Measurements from ENCODE around the gene EXD1.

EXD1 gene

GRCh38 chr15:41231422-41232226, 1.1 kb upstream of the EXD1 start:
- peak; percentile 6 for DNase-seq

- no peak for DNase-seq
Measured at GRCh38 chr15:41230345-41230649, 260 bp downstream of the EXD1 start.

GRCh38 chr15:41219381-41219780, 11.2 kb downstream of the EXD1 start:
- no peak for DNase-seq

DNA sequence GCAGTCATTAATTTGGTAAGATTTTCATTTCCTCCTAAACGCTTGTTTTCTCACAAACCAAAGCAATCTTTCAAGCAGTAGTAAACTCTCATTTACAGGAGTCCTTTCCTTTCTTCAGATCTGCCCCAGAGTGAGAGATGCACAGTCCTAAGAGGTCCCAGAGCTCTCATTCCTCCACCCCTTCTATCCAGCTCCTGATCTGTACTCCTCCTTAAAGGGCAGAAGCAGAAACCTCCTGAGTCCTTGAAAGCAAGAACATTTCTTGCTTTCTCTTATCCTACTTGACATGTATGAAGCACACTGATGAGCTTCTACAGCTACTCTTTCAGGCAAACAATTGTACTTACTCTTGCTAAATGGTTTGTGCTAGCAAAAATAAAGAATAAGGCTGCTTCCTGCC, 11.7 kb downstream of the EXD1 start:
- no peak for DNase-seq

DNA sequence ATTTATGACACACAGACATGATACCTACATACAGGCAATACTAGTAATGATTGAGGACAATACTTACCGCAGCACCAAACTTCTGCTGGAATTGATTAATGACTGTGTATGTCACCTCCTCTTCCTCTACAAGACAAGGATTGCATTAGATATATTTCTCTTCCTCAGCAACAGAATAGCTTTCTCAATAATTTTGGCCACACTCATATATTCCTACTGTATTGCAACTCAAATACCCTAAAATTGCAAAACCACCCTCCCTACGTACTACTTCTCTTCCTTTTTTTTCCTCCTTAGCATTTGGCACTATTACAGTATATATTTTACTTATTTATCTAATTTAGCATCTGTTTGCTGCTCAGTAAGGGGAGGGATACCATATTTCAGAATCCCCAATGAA, 14.8 kb downstream of the EXD1 start:
- DNase-seq, result peak; percentile 70 to 96

DNA sequence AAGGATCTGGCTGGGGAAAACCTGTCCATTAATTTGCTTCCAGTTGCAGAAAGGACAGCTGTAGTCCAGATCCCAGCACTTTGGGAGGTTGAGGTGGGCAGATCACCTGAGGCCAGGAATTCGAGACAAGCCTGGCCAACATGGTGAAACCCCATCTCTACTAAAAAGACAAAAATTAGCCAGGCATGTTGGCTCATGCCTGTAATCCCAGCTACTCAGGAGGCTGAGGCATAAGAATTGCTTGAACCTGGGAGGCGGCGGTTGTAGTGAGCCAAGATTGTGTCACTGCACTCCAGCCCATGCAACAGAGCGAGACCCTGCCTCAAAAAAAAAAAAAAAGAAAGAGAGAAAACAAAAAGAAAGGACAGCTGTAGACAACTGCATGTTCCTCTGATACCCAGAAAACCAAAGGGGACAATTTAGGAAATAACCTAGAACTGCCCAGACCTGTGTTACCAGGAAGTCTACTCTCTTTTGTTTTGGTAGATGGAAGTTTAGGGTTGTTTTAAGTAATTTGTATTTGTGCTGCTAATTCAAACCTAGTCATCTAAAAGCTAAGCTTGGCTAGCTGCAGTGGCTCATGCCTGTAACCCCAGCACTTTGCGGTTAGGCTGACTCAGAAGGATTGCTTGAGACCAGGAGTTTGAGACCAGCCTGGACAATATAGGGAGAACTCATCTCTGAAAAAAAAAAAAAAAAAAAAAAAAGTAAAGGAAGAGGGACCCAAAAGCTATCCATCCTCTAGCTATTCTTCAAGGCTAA, 22.7 kb downstream of the EXD1 start:
- DNase-seq, result no peak

DNA sequence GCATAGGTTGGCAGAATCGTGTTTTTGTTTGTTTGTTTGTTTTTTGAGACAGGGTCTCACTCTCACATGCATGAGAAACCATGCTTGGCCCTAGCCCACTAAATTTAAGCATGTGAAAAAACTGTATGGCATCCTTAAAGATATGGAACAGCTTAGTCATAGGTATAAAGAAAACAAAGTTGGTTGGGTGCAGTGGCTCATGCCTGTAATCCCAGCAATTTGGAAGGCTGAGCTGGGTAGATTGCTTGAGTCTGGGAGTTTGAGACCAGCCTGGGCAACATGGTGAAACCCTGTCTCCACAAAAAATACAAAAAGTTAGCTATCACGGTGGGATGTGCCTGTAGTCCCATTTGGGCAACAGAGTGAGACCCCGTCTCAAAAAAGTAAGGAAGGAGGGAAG, 25.2 kb downstream of the EXD1 start:
- DNase-seq, result no peak

- no peak for DNase-seq
Measured at GRCh38 chr15:41203395-41203794, 27.2 kb downstream of the EXD1 start.

GRCh38 chr15:41199470-41199869, 31.1 kb downstream of the EXD1 start:
- DNase-seq, result no peak

GRCh38 chr15:41194444-41194843, 36.1 kb downstream of the EXD1 start:
- DNase-seq, result no peak

- no peak for DNase-seq
Measured at GRCh38 chr15:41183581-41183980, 47.0 kb downstream of the EXD1 start.

DNA sequence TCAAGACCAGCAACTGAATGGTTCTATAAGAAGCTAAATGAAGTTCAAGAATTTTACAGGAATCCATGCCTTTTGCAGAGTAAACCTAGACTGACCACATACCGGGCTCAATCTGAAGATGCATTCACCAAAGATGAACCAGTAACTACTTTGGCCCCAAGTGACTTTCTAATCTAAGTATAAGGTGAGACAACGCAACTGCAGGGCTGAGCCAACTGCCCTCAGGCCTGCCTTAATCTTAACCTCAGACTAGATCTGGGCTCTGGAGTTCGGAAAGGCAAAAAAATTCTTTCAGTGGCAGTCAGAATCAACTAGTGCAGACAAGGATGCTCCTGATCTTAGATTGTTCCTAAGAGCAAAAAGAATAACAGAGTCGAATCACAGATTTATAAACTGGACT, 48.3 kb downstream of the EXD1 start:
- DNase-seq, result no peak

DNA sequence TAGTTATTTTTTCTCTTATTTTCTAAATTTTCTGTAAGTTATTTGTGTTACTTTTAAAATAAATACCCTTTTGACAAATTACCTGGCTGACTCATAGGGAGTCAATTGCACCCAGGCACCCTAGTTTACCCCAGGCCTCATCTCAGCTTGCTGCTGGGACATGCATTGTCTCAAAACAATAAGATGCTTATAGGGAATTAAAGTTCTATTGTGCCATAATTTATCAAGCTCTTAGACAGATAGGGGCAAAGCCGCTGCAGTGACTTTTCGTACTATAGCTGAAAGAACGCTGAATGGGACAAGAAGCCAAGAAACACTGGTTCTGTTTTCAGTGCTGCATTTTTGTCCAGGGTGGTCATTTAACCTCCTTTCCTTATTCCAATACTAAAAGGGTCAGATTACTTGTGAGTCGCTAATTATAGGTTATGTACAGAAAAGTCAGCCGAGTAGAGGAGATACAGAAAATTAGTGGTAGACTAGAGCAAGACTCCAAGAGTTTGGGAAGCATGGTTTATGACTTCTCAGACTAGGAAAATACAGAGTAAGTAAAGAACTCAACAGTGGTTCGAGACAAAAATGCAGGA, 50.3 kb downstream of the EXD1 start:
- no peak for DNase-seq

GRCh38 chr15:41169781-41170180, 60.8 kb downstream of the EXD1 start:
- peak; percentile 94 for DNase-seq

DNA sequence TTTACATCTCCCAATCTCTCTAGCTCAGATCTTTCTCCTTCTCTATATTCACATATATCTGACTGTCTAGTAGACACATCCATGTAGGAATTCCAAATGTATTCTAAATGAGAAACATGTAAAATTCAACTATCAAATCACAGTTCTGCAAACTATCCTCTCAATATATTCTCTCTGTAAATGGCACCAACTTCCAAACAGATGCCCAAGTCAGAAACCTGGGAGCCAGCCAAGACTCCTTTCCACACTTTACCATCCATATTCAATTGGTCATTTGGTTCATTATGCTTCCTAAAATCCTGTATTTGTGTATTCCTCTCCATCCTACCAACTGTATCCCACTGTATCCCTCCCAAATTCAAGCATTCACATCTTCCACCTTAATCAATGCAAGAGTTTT, 61.5 kb downstream of the EXD1 start:
- DNase-seq, result no peak

- DNase-seq, result no peak
Measured at GRCh38 chr15:41161736-41162135, 68.8 kb downstream of the EXD1 start.

DNA sequence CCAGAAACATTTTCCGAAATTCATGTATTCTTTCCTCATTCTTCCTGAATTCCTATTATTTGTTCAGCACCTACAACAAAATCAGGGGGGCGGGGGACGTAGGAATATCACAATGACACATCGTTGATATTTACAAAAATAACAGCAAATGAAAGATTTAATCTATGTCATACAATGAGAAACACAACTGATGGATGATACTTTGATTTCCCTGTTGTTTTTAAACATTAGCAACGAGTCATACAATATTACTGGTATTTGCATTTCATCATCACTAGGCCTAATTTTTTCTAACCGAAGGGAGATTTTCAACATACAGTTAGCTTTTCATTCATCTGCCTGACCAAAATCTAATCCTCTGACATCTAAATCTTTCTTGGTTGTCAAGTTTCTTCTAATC, 69.2 kb downstream of the EXD1 start:
- DNase-seq, result no peak

- DNase-seq, result no peak
Measured at GRCh38 chr15:41160639-41161315, 69.8 kb downstream of the EXD1 start.

DNA sequence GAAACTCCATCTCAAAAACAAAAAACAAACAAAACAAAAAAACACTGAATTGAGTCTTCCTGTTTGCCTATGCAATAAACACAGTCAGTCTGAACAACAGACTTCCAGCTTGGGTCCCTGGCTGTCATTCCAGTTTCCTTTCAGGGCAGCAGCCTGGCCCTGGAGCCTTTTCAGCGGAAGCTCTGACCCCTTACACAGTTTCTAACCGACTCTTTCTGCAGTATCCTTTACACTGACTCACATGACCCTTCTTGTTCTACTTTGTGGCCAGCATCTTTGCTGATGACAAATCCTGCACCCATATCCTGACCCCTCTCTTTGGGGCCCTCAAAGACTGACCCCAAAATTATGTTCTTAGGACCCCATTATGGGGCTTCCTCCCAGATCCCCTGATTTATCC, 76.1 kb downstream of the EXD1 start:
- DNase-seq, result no peak

GRCh38 chr15:41153733-41154132, 76.8 kb downstream of the EXD1 start:
- no peak for DNase-seq

GRCh38 chr15:41151451-41152005, 79.0 kb downstream of the EXD1 start:
- DNase-seq, result no peak

DNA sequence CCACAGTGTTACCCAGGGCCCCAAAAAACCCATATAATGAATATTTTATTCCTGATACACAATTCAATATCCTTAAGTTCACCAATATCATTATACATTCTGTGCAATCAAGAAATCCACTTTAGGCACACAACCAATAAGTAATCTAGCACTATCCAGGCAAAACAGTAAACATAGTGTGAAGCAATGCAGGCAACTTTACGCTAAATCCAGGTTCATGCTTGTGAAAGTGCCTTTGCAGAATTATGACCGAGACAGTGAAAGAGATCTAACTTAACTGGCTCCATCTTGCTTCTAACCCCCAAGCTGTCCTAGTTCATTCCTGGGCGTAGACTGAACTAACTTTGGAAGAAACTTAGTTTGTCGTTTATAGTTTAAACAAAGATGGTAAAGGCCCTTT, 80.3 kb downstream of the EXD1 start:
- no peak for DNase-seq

DNA sequence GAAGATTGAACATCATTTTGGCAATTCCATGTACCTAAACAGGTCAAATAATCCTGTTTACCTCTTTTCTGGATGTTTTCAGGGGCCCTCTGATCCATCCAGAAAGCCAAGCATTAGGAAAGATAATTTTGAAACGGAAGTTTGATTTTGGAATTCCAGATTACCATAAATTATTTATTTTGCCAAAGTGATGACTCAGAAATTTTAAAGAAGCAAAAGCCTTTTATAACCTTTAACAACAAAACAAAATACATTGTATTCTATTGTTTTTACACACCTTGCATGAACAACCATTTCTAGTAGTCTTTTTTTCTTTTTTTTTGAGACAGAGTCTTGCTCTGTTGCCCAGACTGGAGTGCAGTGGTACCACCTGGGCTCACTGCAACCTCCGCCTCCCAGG, 82.5 kb downstream of the EXD1 start:
- no peak for DNase-seq
